A549 (cell line): ENCODE measurements around the gene TTC12.

Experiments
- CTCF ChIP-seq: fragments of >200 bp; sonication (Bioruptor Twin); formaldehyde crosslinking; IDR thresholded peaks from 3 replicates; pipeline ENCODE4 v1.5.1; 2016
- RCOR1 ChIP-seq: fragments of 150-350 bp; IDR thresholded peaks from 2 replicates; pipeline ENCODE4 v1.6.1; 2014; ENCODE audit warnings: antibody characterized with exemption, low read length, low read depth
- SMC3 ChIP-seq: fragments of >200 bp; sonication (Bioruptor Twin); formaldehyde crosslinking; IDR thresholded peaks from 3 replicates; pipeline ENCODE4 v1.6.1; 2018; ENCODE audit warnings: inconsistent platforms

GRCh38 chr11:113372309-113372708 lies 57.9 kb downstream of the TTC12 start:
- TF ChIP-seq CTCF = no peak
- TF ChIP-seq RCOR1 = no peak
- no peak for TF ChIP-seq SMC3
